Epithelial cell of proximal tubule (primary cell): ENCODE results near the gene SEZ6. TPM values are rescaled to one million over a fixed set of nuclear protein-coding genes. Genes with fewer than 3 reads are reported as not detected.

Experiments used
- DNase-seq: peaks from one replicate; pipeline ENCODE4 v3.0.0-alpha.2; 2011; ENCODE audit warnings: low read depth
- H3K4me3 ChIP-seq: 2 replicates; pipeline ENCODE4 v1.5.1; 2011; ENCODE audit warnings: low read depth, mild to moderate bottlenecking, low read length
- CTCF ChIP-seq: conservative IDR thresholded peaks from 2 replicates; pipeline ENCODE4 v1.5.1; 2012; ENCODE audit warnings: low read depth, mild to moderate bottlenecking, low read length
- total RNA-seq: library from RNA; depleted of rRNA; stranded (reverse); fragments of >200 nt; gene quantifications from 2 replicates; pipeline ENCODE4 v1.2.3, GENCODE V29; 2015

SEZ6 gene
- total RNA-seq, 1 donor from 2014 or later = not detected

- H3K4me3 ChIP-seq = no peak overlapping the region
- DNase-seq = no peak
- no peak for TF ChIP-seq CTCF
Measured at GRCh38 chr17:28944343-28944742, 61.5 kb downstream of the SEZ6 start.

- no peak overlapping the region for H3K4me3 ChIP-seq
- DNase-seq = no peak
- TF ChIP-seq CTCF = no peak
Measured at GRCh38 chr17:28942925-28943324, 62.9 kb downstream of the SEZ6 start.

- TF ChIP-seq CTCF = no peak
- H3K4me3 ChIP-seq = no peak overlapping the region
- no peak for DNase-seq
Measured at GRCh38 chr17:28941251-28941650, 64.6 kb downstream of the SEZ6 start.

GRCh38 chr17:28940675-28941074 is 65.2 kb downstream of the SEZ6 start:
- TF ChIP-seq CTCF = no peak
- DNase-seq = no peak
- H3K4me3 ChIP-seq = no peak overlapping the region

- no peak overlapping the region for H3K4me3 ChIP-seq
- no peak for TF ChIP-seq CTCF
- no peak for DNase-seq
Measured at GRCh38 chr17:28940142-28940541, 65.7 kb downstream of the SEZ6 start.

- no peak overlapping the region for H3K4me3 ChIP-seq
- no peak for DNase-seq
- no peak for TF ChIP-seq CTCF
Measured at GRCh38 chr17:28938552-28938951, 67.3 kb downstream of the SEZ6 start.

- no peak for DNase-seq
- TF ChIP-seq CTCF = no peak
- H3K4me3 ChIP-seq = no peak overlapping the region
Measured at GRCh38 chr17:28937044-28937729, 68.6 kb downstream of the SEZ6 start.
